ENCODE results near the gene SOX5. TPM values are rescaled to one million over a fixed set of nuclear protein-coding genes. Genes with fewer than 3 reads are reported as not detected.

SOX5 gene
- total and polyA plus RNA-seq, 3 donors from 2014 or later = 26.0 to 93.3 (median 29.2) TPM

GRCh38 chr12:23555825-23556207, 393.7 kb downstream of the SOX5 start:
- no peaks in the 10 kb centered on the region for H3K4me1 ChIP-seq
- DNase-seq = no peak
- intact Hi-C loops (cut with DNase I; ENCODE audit: low total_unique reads) = no loop called here
- H3K4me3 ChIP-seq = no peak overlapping the region
- no peaks in the 10 kb centered on the region for H3K36me3 ChIP-seq (ENCODE audit: low read depth, missing control alignments)
- no peaks in the 10 kb centered on the region for H3K27me3 ChIP-seq
- 79 to 89% methylated on average over 2 of the region's 2 CpGs for WGBS, 2 donors
- H3K27ac ChIP-seq = no peak overlapping the region
- no peak for TF ChIP-seq CTCF (IDR thresholded peaks at IDR 0.05)
- no peak for TF ChIP-seq POLR2A (IDR thresholded peaks at IDR 0.05)
- H3K9me3 ChIP-seq = no peaks in the 10 kb centered on the region

- Histone ChIP-seq H3K9me3 (no peaks in the 10 kb centered on the region), H3K27ac (no peak overlapping the region), H3K4me3 (no peak overlapping the region), H3K4me1 (no peaks in the 10 kb centered on the region), H3K36me3 (ENCODE audit: low read depth, missing control alignments) (no peaks in the 10 kb centered on the region), H3K27me3 (no peaks in the 10 kb centered on the region)
- no peak for DNase-seq
- 85 to 86% methylated on average over 4 of the region's 4 CpGs for WGBS, 2 donors
- TF ChIP-seq CTCF (IDR thresholded peaks at IDR 0.05) (no peak), POLR2A (IDR thresholded peaks at IDR 0.05) (no peak)
- intact Hi-C loops (cut with DNase I; ENCODE audit: low total_unique reads) = no loop called here
These were observed 394.2 kb downstream of the SOX5 start for GRCh38 chr12:23555180-23555824.

- H3K27me3 ChIP-seq = no peaks in the 10 kb centered on the region
- H3K9me3 ChIP-seq = no peaks in the 10 kb centered on the region
- no peaks in the 10 kb centered on the region for H3K4me1 ChIP-seq
- TF ChIP-seq POLR2A (IDR thresholded peaks at IDR 0.05) = no peak
- TF ChIP-seq CTCF (IDR thresholded peaks at IDR 0.05) = no peak
- intact Hi-C loops (cut with DNase I; ENCODE audit: low total_unique reads) = no loop called here
- 82 to 89% methylated on average over 1 of the region's 1 CpG for WGBS, 2 donors
- H3K27ac ChIP-seq = no peak overlapping the region
- H3K36me3 ChIP-seq (ENCODE audit: low read depth, missing control alignments) = no peaks in the 10 kb centered on the region
- no peak overlapping the region for H3K4me3 ChIP-seq
- no peak for DNase-seq
These were observed 397.1 kb downstream of the SOX5 start for GRCh38 chr12:23552417-23552816.

- no peak for TF ChIP-seq POLR2A (IDR thresholded peaks at IDR 0.05)
- no peak for TF ChIP-seq CTCF (IDR thresholded peaks at IDR 0.05)
- H3K9me3 ChIP-seq = no peaks in the 10 kb centered on the region
- H3K36me3 ChIP-seq (ENCODE audit: low read depth, missing control alignments) = no peaks in the 10 kb centered on the region
- H3K4me3 ChIP-seq = no peak overlapping the region
- intact Hi-C loops (cut with DNase I; ENCODE audit: low total_unique reads) = no loop called here
- no peak overlapping the region for H3K27ac ChIP-seq
- DNase-seq = no peak
- 91 to 97% methylated on average over 2 of the region's 2 CpGs for WGBS, 2 donors
- no peaks in the 10 kb centered on the region for H3K4me1 ChIP-seq
- H3K27me3 ChIP-seq = no peaks in the 10 kb centered on the region
These were observed 398.7 kb downstream of the SOX5 start for GRCh38 chr12:23550753-23551152.

GRCh38 chr12:23548742-23549141, 400.7 kb downstream of the SOX5 start:
- Histone ChIP-seq H3K27ac (no peak overlapping the region), H3K27me3 (no peaks in the 10 kb centered on the region), H3K36me3 (ENCODE audit: low read depth, missing control alignments) (no peaks in the 10 kb centered on the region), H3K9me3 (no peaks in the 10 kb centered on the region), H3K4me1 (no peaks in the 10 kb centered on the region), H3K4me3 (no peak overlapping the region)
- TF ChIP-seq CTCF (IDR thresholded peaks at IDR 0.05) = no peak
- no peak for TF ChIP-seq POLR2A (IDR thresholded peaks at IDR 0.05)
- intact Hi-C loops (cut with DNase I; ENCODE audit: low total_unique reads) = no loop called here
- no peak for DNase-seq
